Epithelial cell of esophagus (primary cell): ENCODE data around the gene DGKH.
A peak's percentile ranks its signal among the peaks of the same experiment; 100 is the strongest.

Experiments used
- DNase-seq: peaks from one replicate; pipeline ENCODE4 v3.0.0; 2010; ENCODE audit warnings: low read depth
- H3K4me3 ChIP-seq: 2 replicates; pipeline ENCODE4 v1.5.1; 2011; ENCODE audit warnings: mild to moderate bottlenecking, low read length, control low read depth
- CTCF ChIP-seq: IDR thresholded peaks from 2 replicates; pipeline ENCODE4 v1.5.1; 2011; ENCODE audit warnings: low read depth, mild to moderate bottlenecking, low read length, control low read depth, inconsistent platforms; ENCODE audit not compliant: insufficient read depth; ENCODE audit errors: missing control alignments

The DGKH gene

GRCh38 chr13:42071672-42072419, 23.4 kb downstream of the DGKH start:
- DNase-seq, result no peak
- TF ChIP-seq CTCF, result no peak
- no peak overlapping the region for H3K4me3 ChIP-seq

DNA sequence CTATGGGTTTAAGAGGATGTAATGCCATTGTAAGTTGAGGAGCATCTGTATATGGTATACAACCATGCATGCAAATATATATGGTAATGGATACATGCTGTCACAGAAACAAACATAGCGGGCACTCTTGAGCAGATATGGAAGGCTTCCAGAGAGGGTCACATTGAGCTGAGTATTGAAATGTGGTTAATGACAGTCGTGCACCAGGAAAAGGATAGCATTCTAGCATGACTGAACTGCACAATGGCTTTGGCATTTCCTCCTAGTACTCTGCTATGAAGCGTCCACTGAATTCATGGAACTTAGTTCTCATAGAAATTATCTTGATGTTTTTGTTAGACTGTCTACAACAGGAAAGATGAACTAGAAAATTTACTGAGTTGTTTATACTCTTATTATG, 25.2 kb downstream of the DGKH start:
- H3K4me3 ChIP-seq, result no peak overlapping the region
- no peak for DNase-seq
- TF ChIP-seq CTCF, result no peak

DNA sequence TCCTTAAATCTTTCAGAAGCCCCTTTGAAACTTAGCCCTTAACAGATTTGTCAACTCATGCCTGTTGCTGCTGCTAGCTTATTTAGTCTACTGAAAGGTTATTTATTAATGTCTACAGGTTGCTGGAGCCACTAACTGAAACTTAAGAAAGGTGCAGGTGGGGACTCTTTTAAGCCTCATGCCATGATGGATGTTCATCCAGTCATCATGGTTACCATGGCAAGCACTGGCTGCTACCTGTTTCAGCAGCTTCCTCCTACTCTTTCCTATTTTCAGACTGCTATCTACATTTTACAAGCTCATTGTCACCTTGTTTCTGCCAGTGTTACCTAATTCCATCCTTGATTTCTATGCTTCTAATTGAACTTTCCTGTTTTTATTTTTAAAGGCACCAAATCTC, 27.1 kb downstream of the DGKH start:
- TF ChIP-seq CTCF, result no peak
- DNase-seq, result peak; percentile 7

DNA sequence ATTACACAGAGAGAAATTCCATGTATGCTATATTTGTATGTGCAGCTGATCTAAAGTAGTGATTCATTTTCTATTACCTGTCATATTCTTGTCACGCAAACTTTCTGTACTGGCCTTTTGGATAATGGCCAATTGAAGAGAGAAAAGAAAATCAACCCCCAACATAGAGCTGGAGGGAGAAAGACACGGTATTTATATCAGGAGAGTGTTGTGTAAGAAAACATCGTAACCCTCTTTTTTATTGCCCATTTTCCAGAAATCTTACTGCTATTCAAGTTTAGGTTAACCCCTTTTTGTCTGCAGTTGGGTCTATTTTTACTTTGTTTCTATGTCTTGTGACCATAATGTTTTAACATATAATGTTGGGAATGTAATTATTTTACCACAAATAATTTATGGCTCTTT, 27.9 kb downstream of the DGKH start:
- DNase-seq, result peak; percentile 10
- H3K4me3 ChIP-seq, result no peak overlapping the region
- TF ChIP-seq CTCF, result no peak

More for the DNA sequence above, 27.1 kb downstream of the DGKH start:
- H3K4me3 ChIP-seq, result no peak overlapping the region

- H3K4me3 ChIP-seq, result no peak overlapping the region
- TF ChIP-seq CTCF, result no peak
- DNase-seq, result no peak
These were observed 29.8 kb downstream of the DGKH start for GRCh38 chr13:42078128-42078808.

DNA sequence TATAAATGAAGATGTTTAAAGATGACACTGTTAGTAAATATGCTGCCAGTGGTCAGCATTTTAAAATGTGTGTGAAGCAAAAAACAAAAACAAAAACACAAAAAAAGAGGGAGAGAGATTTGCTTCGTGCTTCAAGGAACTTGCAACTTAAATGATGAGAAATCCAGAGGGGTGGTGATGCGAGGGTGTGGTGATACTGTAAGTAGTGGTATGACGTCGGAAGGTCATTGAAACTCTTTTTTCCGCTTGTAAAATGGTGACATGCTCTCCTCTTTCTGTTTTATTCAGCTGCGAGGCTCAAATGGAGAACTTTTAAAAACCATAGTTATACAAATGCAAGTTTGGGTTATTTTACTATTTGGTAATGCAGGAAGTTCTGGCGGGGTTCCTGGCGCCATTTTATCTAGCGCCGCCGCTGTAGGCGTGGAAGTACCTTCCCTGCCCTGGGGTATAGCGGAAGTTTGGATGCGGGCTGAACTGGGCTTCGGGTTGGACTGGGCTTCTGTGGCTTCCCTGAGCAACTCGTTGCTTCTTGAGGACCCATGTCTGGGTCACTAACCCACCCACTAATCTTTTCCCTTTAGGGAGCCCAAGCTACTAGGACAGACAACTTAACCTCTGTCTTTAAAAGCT, 34.8 kb downstream of the DGKH start:
- no peak for TF ChIP-seq CTCF
- no peak overlapping the region for H3K4me3 ChIP-seq
- no peak for DNase-seq

DNA sequence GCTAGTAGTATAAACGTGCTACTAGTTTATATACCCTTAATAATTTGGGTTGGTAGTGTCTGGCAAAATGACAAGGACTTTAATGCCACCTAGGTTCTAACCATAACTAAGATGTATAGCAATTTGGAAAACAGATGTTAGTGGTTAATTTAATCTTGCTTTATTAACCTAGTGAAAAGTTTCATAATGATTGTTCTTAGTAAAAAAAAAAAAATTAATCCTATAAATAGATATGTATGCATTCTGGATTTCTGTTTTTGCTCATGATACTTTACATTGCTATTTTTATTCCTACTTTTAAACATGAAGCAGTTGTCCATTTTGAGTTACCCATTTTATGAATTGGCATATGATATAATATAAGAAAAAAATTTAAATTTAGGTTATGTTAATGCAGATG, 36.3 kb downstream of the DGKH start:
- no peak overlapping the region for H3K4me3 ChIP-seq
- TF ChIP-seq CTCF, result no peak
- DNase-seq, result no peak
